ENCODE data around the gene APOBR.

GRCh38 chr16:28501258-28502232 is 7.1 kb downstream of the APOBR start:
- TF ChIP-seq, protein P1, sequence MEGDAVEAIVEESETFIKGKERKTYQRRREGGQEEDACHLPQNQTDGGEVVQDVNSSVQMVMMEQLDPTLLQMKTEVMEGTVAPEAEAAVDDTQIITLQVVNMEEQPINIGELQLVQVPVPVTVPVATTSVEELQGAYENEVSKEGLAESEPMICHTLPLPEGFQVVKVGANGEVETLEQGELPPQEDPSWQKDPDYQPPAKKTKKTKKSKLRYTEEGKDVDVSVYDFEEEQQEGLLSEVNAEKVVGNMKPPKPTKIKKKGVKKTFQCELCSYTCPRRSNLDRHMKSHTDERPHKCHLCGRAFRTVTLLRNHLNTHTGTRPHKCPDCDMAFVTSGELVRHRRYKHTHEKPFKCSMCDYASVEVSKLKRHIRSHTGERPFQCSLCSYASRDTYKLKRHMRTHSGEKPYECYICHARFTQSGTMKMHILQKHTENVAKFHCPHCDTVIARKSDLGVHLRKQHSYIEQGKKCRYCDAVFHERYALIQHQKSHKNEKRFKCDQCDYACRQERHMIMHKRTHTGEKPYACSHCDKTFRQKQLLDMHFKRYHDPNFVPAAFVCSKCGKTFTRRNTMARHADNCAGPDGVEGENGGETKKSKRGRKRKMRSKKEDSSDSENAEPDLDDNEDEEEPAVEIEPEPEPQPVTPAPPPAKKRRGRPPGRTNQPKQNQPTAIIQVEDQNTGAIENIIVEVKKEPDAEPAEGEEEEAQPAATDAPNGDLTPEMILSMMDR (IDR thresholded peaks at IDR 0.05): no peak
- TF ChIP-seq POLR2A (IDR thresholded peaks at IDR 0.05): no peak
